Erythroblast (primary cell): ENCODE data around the gene USP28.

Experiments used
- GATA1 ChIP-seq: IDR thresholded peaks from 2 replicates; pipeline ENCODE4 v1.6.1; 2011; ENCODE audit warnings: low read depth, mild to moderate bottlenecking, control low read depth, low read length, moderate library complexity
- POLR2A ChIP-seq: IDR thresholded peaks from 2 replicates; pipeline ENCODE4 v1.6.1; 2011; ENCODE audit warnings: mild to moderate bottlenecking, low read length

DNA sequence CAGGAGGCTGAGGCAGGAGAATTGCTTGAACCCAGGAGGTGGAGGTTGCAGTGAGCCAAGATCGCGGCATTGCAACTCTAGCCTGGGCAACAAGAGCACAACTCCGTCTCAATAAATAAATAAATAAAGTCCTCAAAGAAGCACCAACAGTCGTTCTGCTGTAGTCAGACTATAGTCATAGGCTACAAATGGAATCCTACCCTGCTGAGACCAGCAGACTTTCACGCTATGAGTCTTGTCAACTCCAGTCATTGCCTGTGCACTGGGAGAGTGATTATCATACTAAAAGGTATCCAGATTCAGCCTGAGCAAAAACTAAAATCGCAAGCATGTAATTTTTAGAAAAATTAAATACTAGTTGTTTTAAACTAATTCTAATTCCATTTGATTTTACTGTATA, 19.6 kb downstream of the USP28 start:
- no peak for TF ChIP-seq POLR2A
- TF ChIP-seq GATA1: no peak
